Measurements from ENCODE around the gene NCAPD3. TPM values are rescaled to one million over a fixed set of nuclear protein-coding genes. Genes with fewer than 3 reads are reported as not detected.

The NCAPD3 gene, protein sequence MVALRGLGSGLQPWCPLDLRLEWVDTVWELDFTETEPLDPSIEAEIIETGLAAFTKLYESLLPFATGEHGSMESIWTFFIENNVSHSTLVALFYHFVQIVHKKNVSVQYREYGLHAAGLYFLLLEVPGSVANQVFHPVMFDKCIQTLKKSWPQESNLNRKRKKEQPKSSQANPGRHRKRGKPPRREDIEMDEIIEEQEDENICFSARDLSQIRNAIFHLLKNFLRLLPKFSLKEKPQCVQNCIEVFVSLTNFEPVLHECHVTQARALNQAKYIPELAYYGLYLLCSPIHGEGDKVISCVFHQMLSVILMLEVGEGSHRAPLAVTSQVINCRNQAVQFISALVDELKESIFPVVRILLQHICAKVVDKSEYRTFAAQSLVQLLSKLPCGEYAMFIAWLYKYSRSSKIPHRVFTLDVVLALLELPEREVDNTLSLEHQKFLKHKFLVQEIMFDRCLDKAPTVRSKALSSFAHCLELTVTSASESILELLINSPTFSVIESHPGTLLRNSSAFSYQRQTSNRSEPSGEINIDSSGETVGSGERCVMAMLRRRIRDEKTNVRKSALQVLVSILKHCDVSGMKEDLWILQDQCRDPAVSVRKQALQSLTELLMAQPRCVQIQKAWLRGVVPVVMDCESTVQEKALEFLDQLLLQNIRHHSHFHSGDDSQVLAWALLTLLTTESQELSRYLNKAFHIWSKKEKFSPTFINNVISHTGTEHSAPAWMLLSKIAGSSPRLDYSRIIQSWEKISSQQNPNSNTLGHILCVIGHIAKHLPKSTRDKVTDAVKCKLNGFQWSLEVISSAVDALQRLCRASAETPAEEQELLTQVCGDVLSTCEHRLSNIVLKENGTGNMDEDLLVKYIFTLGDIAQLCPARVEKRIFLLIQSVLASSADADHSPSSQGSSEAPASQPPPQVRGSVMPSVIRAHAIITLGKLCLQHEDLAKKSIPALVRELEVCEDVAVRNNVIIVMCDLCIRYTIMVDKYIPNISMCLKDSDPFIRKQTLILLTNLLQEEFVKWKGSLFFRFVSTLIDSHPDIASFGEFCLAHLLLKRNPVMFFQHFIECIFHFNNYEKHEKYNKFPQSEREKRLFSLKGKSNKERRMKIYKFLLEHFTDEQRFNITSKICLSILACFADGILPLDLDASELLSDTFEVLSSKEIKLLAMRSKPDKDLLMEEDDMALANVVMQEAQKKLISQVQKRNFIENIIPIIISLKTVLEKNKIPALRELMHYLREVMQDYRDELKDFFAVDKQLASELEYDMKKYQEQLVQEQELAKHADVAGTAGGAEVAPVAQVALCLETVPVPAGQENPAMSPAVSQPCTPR (N-terminal part only)
- 10 to 100 TPM; 14.8 to 33.6 TPM for total RNA-seq

GRCh38 chr11:134223836-134224709, at the start of gene NCAPD3, which contains the start of gene VPS26B:
NCAPD3 (minus strand) TSS chr11:134223967; CDS start chr11:134223926, 41 bp downstream.
VPS26B (plus strand) TSS chr11:134224671; CDS start chr11:134225123, 452 bp downstream.

DNA sequence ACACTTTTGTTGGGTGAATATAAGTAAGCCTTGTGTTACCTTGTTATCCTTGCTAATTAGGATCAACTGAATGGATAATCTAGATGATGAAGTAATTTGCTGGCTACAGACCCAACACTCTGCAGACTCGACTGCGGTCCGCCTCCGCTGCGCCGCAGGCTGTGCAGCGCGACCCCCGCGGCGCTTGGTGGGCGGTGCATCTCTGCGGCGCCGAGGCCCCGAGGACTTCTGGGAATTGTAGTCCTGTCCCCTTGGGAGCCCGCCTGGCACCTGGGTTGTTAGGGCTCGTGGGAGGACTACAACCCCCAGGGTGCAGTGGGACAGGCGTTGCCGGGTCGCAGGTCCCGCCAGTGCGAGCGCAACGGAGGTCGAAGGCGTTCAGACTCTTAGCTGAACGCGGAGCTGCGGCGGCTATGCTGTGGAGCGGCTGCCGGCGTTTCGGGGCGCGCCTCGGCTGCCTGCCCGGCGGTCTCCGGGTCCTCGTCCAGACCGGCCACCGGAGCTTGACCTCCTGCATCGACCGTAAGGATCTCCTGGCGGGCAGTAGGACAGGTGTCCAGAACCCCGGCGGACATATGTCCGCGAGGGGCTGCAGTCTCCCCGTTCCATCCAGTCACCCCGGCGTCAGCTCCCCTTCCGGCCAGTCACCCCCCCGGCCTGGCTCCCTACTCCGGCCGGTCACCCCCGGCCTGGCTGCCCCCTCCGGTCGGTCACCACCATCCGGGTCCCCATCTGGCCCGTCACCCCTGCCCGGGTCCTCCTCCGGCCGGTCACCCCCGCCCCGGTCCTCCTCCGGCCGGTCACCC, 29.6 kb upstream of the NCAPD3 start, which contains the start of the genes ACAD8 and THYN1:
ACAD8 (plus strand) TSS at position 381 of the 806 bp plus-strand sequence; CDS start at position 414, 33 bp downstream.
THYN1 (minus strand) TSS at position 165 of the 806 bp plus-strand sequence. CDS start 470 bp downstream, outside the sequence.

Other genes starting within 250 kb of the NCAPD3 start
- 10 to 100 TPM; 55.7 to 77.6 TPM for gene JAM3, start 154.9 kb downstream of the NCAPD3 start, total RNA-seq
- gene VPS26B, start 704 bp upstream of the NCAPD3 start, total RNA-seq = 10 to 100 TPM; 33.6 to 37.9 TPM
- gene THYN1, start 29.4 kb upstream of the NCAPD3 start, total RNA-seq = 10 to 100 TPM; 36.1 to 44.3 TPM
- 10 to 100 TPM; 15.7 to 16.5 TPM for gene ACAD8, start 29.6 kb upstream of the NCAPD3 start, total RNA-seq
- under 1 TPM in 1 of 2 donors, not detected in 1; under 0.01 TPM for gene GLB1L3, start 52.4 kb upstream of the NCAPD3 start, total RNA-seq
- 1 to 10 TPM; 3.8 to 5.0 TPM for gene GLB1L2, start 108.0 kb upstream of the NCAPD3 start, total RNA-seq
- gene B3GAT1, start 188.3 kb upstream of the NCAPD3 start, total RNA-seq = under 1 TPM; 0.67 to 0.69 TPM